Neural progenitor cell (in vitro differentiated cells): ENCODE measurements around the gene DPYD.

ENCODE experiments used
- EZH2 ChIP-seq: fragments of 200-600 bp; sonication (generic); IDR thresholded peaks from 2 replicates; pipeline ENCODE4 v1.6.1; 2017; ENCODE audit warnings: antibody characterized with exemption, mild to moderate bottlenecking, moderate library complexity
- EZH2phosphoT487 ChIP-seq: fragments of 200-600 bp; sonication (generic); IDR thresholded peaks from 2 replicates; pipeline ENCODE4 v1.6.1; 2017; ENCODE audit warnings: antibody characterized with exemption
- TF ChIP-seq, protein P1 (sequence below): fragments of 200-600 bp; sonication (generic); IDR thresholded peaks from 2 replicates; pipeline ENCODE4 v1.5.1; 2017; ENCODE audit warnings: antibody characterized with exemption, mild to moderate bottlenecking

DNA sequence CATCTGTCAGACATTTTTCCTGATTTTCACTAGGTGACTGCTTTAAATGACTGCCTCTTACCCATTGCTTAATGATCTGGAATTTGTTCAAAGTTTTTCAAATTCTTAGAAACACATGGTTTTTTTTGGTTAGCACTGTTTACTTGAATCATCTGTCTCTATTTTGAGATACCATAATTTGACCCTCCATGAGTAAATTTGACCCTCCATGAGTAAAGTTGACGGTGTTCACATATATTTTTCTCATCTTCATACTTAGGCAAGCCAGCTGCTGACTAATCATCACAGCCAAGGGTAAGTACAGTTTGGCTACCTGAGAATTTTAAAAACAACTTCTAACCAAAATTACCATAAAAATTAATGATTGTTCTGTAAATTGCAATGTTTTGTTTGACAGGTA is 612.7 kb downstream of the DPYD start:
- TF ChIP-seq, protein P1, sequence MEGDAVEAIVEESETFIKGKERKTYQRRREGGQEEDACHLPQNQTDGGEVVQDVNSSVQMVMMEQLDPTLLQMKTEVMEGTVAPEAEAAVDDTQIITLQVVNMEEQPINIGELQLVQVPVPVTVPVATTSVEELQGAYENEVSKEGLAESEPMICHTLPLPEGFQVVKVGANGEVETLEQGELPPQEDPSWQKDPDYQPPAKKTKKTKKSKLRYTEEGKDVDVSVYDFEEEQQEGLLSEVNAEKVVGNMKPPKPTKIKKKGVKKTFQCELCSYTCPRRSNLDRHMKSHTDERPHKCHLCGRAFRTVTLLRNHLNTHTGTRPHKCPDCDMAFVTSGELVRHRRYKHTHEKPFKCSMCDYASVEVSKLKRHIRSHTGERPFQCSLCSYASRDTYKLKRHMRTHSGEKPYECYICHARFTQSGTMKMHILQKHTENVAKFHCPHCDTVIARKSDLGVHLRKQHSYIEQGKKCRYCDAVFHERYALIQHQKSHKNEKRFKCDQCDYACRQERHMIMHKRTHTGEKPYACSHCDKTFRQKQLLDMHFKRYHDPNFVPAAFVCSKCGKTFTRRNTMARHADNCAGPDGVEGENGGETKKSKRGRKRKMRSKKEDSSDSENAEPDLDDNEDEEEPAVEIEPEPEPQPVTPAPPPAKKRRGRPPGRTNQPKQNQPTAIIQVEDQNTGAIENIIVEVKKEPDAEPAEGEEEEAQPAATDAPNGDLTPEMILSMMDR: no peak
- TF ChIP-seq EZH2 (no peak), EZH2phosphoT487 (no peak)
